Measurements from ENCODE around the gene JAG2.

- no peak for TF ChIP-seq CTCF (IDR thresholded peaks at IDR 0.05)
- no peak for TF ChIP-seq POLR2AphosphoS5 (IDR thresholded peaks at IDR 0.05)
These were observed 17.4 kb upstream of the JAG2 start for GRCh38 chr14:105185973-105186372.
